Measurements from ENCODE around the gene RASIP1. TPM values are rescaled to one million over a fixed set of nuclear protein-coding genes. Genes with fewer than 3 reads are reported as not detected.

The RASIP1 gene
- total RNA-seq, 4 donors from 2014 or later: 1.8 to 6.6 (median 3.4) TPM

GRCh38 chr19:48746738-48747575, 6.5 kb upstream of the RASIP1 start, which contains the start of gene IZUMO1:
Gene IZUMO1 (minus strand): TSS chr19:48746909. CDS start chr19:48745859, 1,050 bp downstream.
- Histone ChIP-seq H3K4me3 (peak within 1 kb of the TSS in 3 of 4 donors; percentile 32 to 42 (median 39)), H3K27me3 (no peaks in the 10 kb centered on the region), H3K36me3 (no peaks in the 10 kb centered on the region), H3K9me3 (no peaks in the 10 kb centered on the region), H3K4me1 (peaks cover 0 to 1% (median 0%) of the 10 kb centered on the region in 4 donors), H3K27ac (peak within 1 kb of the TSS in 2 of 4 donors; percentile 61 to 72)
- peak; percentile 32 to 73 (median 64) for DNase-seq
- TF ChIP-seq CTCF (IDR thresholded peaks at IDR 0.05) (no peak), POLR2A (IDR thresholded peaks at IDR 0.05) (no peak)

GRCh38 chr19:48746110-48746509, 5.7 kb upstream of the RASIP1 start:
- H3K4me1 ChIP-seq: peaks cover 0 to 5% (median 0%) of the 10 kb centered on the region in 4 donors
- H3K36me3 ChIP-seq: no peaks in the 10 kb centered on the region
- no peaks in the 10 kb centered on the region for H3K27me3 ChIP-seq
- H3K27ac ChIP-seq: no peak overlapping the region
- TF ChIP-seq CTCF (IDR thresholded peaks at IDR 0.05): no peak
- TF ChIP-seq POLR2A (IDR thresholded peaks at IDR 0.05): no peak
- no peak overlapping the region for H3K4me3 ChIP-seq
- H3K9me3 ChIP-seq: no peaks in the 10 kb centered on the region
- DNase-seq: no peak

- peaks cover 0 to 12% (median 0%) of the 10 kb centered on the region in 4 donors for H3K4me1 ChIP-seq
Observed at GRCh38 chr19:48745208-48745995, 5.0 kb upstream of the RASIP1 start.

GRCh38 chr19:48742096-48742495, 1.7 kb upstream of the RASIP1 start:
- H3K4me1 ChIP-seq: peaks cover 4 to 30% (median 8%) of the 10 kb centered on the region in 4 donors
- H3K27ac ChIP-seq: peak overlapping the region in 2 of 4 donors; percentile 76 to 77
- no peak for DNase-seq

More at GRCh38 chr19:48745208-48745995, 5.0 kb upstream of the RASIP1 start:
- Histone ChIP-seq H3K36me3 (no peaks in the 10 kb centered on the region), H3K27ac (no peak overlapping the region), H3K27me3 (no peaks in the 10 kb centered on the region), H3K9me3 (no peaks in the 10 kb centered on the region), H3K4me3 (no peak overlapping the region)
- TF ChIP-seq CTCF (IDR thresholded peaks at IDR 0.05) (no peak), POLR2A (IDR thresholded peaks at IDR 0.05) (no peak)
- peak in 2 of 3 donors; percentile 48 to 79 for DNase-seq

More at GRCh38 chr19:48742096-48742495, 1.7 kb upstream of the RASIP1 start:
- Histone ChIP-seq H3K9me3 (no peaks in the 10 kb centered on the region), H3K36me3 (no peaks in the 10 kb centered on the region), H3K27me3 (no peaks in the 10 kb centered on the region), H3K4me3 (no peak overlapping the region)
- TF ChIP-seq CTCF (IDR thresholded peaks at IDR 0.05): no peak
- TF ChIP-seq POLR2A (IDR thresholded peaks at IDR 0.05): no peak

Measured in Peyer's patch (tissue), 4 donors.